ENCODE measurements around the gene CGGBP1. TPM values are rescaled to one million over a fixed set of nuclear protein-coding genes. Genes with fewer than 3 reads are reported as not detected.
"Not testable (repeated sequence)": the region's sequence is repeated elsewhere in the genome, so short reads cannot be mapped to it uniquely, and the experiment has no call there.

CGGBP1 gene
- total RNA-seq, 1 donor from 2014 or later = 75.2 TPM

DNA sequence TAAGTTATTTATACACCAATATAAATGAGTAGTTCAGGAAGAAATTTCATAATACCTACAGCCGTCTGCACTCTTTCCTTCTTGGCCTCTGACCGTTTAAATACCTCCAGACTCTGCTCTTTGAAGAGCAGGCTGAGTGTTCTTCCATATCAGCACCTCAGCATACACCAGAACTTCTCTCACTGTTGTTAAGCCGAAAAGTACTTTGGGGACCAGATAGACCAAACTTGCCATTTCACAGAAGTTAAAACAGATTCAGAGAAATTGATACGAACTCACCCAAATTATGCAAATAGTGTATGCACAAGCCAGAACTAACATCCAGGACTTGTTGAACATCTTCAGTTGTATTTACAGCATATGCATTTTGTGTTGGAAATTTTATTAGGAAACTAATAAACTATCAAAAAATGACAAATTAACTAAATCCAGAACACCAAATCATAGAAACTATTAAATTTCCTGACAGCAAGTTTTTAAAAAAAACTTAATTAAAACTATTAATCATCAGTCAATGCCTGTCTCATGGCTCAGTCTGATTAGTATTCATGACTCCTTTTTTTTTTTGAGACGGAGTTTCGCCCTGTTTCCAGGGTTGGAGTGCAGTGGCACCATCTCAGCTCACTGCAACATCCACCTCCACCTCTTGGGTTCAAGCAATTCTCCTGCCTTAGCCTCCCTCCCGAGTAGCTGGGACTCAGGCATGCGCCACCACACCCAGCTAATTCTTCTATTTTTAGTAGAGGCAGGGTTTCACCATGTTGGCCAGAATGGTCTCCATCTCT, 24.1 kb downstream of the CGGBP1 start:
- DNase-seq (ENCODE audit: low read depth) = no peak

DNA sequence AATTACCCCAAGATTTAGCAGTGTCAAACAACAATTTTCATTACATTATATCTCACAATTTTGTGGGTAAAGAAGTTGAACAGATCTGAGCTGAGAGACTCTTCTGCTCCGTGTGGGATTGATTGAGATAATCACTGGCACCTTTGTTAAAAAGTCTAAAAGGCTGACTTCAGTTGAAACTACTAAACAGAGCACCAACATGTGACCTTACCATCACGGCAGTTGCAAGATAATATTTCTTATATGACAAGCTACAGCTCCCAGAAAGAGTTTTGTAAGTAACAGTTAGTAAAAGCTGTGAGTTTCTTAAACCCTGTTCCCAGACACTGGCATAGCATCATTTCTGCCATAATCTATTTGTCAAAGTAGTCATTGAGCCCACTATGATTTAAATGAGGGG, 25.0 kb downstream of the CGGBP1 start:
- DNase-seq (ENCODE audit: low read depth) = no peak

DNA sequence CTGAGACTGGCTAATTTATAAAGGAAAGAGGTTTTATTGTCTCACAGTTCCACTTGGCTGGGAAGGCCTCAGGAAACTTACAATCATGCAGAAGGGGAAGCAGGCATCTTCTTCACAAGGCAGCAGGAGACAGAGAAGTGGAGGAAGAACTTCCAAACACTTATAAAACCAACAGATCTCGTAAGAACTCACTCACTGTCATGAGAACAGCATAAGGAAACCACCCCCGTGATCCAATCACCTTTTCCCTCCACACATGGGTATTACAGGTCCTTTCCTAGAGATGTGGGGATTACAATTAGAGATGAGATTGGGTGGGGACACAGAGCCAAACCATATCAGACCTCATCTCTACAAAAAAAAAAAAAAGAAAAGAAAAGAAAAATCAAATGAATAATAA, 25.7 kb downstream of the CGGBP1 start:
- no peak for DNase-seq (ENCODE audit: low read depth)

DNA sequence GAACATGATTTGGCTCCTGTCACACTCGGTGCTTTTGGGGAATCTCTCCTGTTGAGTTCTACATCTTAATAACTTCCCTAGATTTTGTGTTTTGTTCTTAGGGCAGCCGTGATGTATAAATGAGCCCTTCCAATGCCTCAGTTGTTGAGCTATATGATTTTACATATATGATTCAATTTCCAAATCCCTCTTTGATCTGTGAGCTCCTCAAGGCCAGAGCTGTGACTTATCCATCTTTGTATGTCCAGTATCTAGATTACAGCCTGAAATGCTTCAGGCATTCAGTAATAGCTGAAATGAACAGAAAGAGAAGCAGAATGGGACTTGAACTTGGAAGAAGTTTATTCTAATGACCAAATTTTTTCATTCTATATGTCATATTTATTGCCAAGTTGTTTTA, 26.6 kb downstream of the CGGBP1 start:
- no peak for DNase-seq (ENCODE audit: low read depth)

DNA sequence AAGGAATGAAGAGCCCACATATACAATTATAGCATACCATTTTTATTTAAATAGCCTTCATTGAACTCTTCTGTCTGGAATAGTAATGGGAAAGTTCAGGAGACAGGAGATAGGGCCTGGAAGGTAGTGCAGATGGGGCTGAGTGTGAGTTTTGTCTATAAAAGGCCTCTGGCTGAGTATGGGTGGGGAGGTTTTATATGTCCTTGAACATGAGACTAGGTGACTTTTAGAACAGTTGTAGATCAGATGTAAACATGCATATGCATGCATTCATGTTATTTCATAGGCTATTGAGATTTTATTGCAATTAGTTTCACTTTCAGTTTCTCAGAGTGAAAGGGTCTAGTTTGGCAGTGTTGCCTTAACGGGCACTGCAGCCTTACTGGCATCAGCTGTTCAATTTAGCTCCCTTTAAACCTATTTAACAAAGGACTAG, 27.1 kb downstream of the CGGBP1 start:
- DNase-seq (ENCODE audit: low read depth) = peak; percentile 52

DNA sequence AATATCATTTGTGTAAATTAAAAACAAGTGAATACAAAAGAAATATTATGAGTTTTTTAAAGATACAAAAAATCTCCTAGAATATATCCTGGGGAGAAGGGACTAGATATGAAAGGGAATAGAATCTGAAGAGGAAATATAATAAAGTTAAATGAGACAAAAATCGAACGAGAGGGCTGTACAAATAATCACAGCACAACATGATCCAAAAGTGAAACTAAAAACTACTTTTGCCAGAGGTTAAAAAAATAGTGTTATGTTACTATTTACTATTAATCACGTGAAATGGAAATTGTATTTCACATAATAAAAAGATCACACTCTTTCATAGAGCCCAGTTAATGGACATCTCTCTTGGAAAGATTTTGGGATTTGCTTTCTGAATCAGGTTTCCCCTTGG, 28.6 kb downstream of the CGGBP1 start:
- DNase-seq (ENCODE audit: low read depth) = no peak

GRCh38 chr3:88028876-88029275, 29.9 kb downstream of the CGGBP1 start:
- no peak for DNase-seq (ENCODE audit: low read depth)

- DNase-seq (ENCODE audit: low read depth) = no peak
Measured at GRCh38 chr3:88025001-88025552, 33.7 kb downstream of the CGGBP1 start.

DNA sequence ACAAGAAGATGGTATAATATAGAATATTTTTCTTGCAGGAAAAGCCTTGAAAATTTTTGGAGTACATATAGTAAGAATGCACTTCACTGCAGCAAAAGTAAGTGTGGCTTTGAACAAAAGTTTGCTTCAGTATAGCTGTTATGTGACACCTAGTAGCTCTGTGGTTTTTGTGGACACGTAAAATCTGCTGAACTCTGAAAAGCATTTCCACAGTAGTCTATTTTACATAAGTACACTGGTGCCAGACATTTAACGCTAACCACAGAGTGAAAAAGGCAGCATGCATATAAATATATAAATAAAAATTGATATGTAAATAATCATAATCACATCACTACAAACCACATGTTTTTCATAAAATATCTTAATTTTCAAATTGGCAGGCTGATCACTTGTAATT, 39.8 kb downstream of the CGGBP1 start:
- DNase-seq (ENCODE audit: low read depth) = no peak

DNA sequence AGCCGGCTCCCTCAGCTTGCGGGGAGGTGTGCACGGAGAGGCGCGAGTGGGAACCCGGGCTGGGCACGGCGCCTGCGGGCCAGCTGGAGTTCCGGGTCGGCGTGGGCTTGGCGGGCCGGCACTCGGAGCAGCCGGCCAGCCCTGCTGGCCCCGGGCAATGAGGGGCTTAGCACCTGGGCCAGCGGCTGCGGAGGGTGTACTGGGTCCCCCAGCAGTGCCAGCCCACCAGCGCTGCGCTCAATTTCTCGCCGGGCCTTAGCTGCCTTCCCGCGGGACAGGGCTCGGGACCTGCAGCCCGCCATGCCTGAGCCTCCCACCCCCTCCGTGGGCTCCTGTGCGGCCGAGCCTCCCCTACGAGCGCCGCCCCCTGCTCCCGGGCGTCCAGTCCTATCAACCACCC, 43.1 kb downstream of the CGGBP1 start:
- DNase-seq (ENCODE audit: low read depth) = not testable (repeated sequence)

- DNase-seq (ENCODE audit: low read depth) = peak; percentile 73
Measured at GRCh38 chr3:88013592-88013991, 45.2 kb downstream of the CGGBP1 start.

DNA sequence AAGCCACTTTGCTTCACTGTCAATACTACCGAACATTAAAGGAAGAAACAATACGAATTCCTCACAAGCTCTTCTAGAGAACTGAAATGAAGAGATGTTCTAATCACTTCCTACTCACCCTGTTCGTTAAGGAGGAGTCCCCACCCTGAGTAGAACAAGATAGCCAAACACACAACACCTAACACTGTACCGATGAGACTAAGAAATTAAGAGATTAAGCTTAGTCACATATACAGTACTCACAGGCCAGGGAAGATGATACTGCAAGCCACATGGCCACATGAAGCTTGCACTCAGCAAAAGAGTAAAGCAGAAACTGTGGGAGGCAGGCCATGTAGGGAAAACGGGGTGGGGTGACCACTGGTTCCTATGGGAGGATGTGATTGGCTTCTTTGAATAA, 48.0 kb downstream of the CGGBP1 start:
- no peak for DNase-seq (ENCODE audit: low read depth)

GRCh38 chr3:88009066-88009465, 49.7 kb downstream of the CGGBP1 start:
- no peak for DNase-seq (ENCODE audit: low read depth)

GRCh38 chr3:88005066-88005465, 53.7 kb downstream of the CGGBP1 start:
- peak; percentile 56 for DNase-seq (ENCODE audit: low read depth)

DNA sequence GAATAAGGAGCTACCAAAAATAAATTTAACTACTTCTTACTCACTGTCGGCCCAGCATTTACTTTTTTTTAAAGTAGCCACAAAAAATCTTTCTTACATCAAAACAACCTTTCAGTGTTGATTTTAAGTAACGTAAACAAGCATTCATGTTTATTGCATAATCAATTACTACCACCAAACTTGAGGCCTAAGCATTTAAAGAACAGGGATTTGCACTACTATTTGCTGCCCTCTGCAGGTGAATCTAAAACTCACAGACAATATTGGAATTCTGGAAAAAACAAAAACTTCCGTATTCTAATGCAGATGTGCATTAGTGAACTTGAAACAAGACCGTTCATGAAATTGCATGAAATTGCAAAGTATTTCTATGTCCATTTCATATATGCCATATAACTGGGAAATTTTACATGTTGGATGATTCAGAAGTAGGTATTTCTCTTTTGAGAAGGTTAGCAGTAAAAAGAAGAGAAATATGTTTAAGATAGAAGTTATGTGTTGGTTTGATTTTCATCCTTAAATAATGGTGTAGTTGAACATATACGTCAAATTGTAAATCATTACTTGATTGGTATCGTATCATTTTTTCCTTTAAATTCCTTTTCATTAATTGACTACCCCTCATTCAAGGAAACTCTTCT, 55.6 kb downstream of the CGGBP1 start:
- peak; percentile 55 for DNase-seq (ENCODE audit: low read depth)

DNA sequence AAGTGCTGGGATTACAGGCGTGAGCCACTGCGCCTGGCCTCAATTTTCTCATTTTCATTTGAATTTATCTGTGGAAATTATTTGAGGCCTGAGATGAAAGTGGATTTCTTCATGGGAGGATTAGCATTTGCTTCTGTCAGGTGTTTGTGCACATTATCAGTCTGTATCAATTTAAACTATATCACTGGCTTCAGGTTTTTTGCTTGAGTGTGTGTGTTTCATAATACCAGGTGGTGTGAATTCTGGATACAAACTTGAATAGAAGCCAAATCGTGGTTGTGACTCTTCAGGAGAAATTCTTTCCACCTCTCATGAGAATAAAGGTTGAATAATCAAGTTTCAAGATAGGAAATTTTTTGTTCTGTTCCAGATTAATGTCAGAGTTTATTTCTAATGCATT, 56.4 kb downstream of the CGGBP1 start:
- DNase-seq (ENCODE audit: low read depth) = no peak

Other genes starting within 250 kb of the CGGBP1 start
- gene ZNF654, start 250 bp upstream of the CGGBP1 start, total RNA-seq = 11.0 and 13.4 TPM in 2 replicates
- gene C3orf38, start 91.0 kb upstream of the CGGBP1 start, total RNA-seq = 21.8 and 24.8 TPM in 2 replicates

All from myocyte (in vitro differentiated cells).